HEK293 (cell line): Measurements from ENCODE around the gene TBL1Y.

ENCODE experiments used
- CTCF ChIP-seq: fragments of 450-650 bp; formaldehyde crosslinking; IDR thresholded peaks from 2 replicates; pipeline ENCODE4 v1.5.1; 2016; ENCODE audit warnings: missing biosample characterization, missing genetic modification characterization
- ELK4 ChIP-seq: IDR thresholded peaks from 2 replicates; pipeline ENCODE4 v1.6.1; 2011; ENCODE audit warnings: mild to moderate bottlenecking, low read depth, low read length, borderline replicate concordance
- REST ChIP-seq: fragments of 450-650 bp; formaldehyde crosslinking; IDR thresholded peaks from 2 replicates; pipeline ENCODE4 v1.5.1; 2016; ENCODE audit warnings: missing biosample characterization, missing genetic modification characterization
- ZNF184 ChIP-seq: fragments of 450-650 bp; IDR thresholded peaks from 2 replicates; pipeline ENCODE4 v1.5.1; 2018; ENCODE audit warnings: missing biosample characterization, mild to moderate bottlenecking, missing genetic modification characterization

GRCh38 chrY:7099742-7100141 lies 189.2 kb downstream of the TBL1Y start:
- TF ChIP-seq CTCF (tag by site-specific recombination) (no peak), ZNF184 (no peak), REST (no peak), ELK4 (no peak)
